ENCODE results near the gene KCMF1.

The KCMF1 gene

DNA sequence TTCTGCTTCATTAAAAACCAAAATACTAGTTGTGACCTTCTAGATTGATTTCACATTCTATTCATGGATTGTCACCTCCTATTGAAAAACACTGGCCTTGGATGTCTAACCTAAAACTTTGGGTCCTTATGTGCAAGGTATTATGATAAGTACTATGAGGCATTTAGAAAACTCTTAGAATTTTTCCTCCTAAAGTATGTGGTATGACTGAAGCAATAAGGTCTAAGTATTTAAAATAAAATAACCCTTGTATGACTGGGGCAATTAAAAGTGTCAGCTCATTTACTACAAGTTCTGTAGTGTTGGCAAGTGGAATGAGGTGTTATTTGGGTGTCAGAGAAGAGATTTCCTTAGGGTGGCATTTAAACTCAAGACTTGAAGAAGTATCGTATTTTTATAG is 15.1 kb downstream of the KCMF1 start:
- DNase-seq, result no peak

DNA sequence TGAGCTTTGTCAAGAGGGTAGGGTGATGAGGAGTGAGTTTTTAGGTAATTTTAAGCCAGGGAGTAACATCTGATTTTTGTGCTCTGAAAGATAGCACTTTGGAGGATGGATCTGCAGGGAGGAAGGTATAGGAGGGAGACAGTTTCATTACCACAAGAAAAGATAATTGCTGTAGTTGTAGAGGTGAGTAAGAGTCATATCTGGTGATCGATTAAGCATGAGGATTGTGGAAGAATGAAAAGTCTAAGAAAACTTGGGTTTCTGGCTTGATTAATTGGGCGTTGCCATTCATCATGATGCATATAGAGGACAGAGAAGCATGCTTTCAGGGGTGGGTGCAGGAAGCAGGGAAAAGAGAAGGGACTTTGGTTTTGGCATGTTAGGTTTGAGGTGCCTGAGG is 18.5 kb downstream of the KCMF1 start:
- no peak for DNase-seq

GRCh38 chr2:84989927-84990326 is 19.0 kb downstream of the KCMF1 start:
- DNase-seq, result no peak

DNA sequence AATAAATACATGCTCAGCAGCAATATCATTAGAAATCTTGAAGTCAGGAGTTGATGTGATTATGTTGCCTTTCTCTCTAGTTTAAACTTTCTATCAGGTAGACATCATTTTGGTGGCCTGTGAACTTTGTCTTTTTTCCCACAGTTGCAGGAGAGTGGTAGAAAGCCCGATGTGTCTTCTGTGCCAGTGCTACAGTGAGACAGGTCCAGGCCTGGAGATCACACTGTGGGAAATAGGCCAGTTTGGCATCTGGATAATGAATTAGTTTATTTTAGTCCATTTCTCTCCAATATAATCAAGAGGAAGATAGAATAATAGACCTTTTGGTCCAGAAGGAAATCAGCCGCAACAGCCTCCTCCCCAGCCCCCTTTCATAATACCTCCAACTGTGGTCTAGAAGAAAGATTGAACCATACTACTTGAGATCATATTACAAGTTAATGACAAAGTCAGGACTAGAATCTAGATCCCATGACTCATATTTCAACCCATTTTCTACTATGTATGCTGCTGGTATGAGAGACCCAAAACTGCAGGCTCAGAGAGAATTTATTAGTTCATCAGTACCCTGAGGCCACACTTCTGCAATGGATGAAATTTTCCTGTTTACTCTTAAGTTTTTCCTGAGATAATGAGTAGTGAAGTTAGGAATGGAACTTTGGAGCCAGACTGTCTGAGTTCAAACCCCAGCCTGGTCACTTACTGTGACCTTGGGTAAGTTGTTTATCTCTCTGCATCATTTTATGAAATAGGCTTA is 20.6 kb downstream of the KCMF1 start:
- DNase-seq, result no peak

- DNase-seq, result no peak
These were observed 24.9 kb downstream of the KCMF1 start for GRCh38 chr2:84995826-84996225.

DNA sequence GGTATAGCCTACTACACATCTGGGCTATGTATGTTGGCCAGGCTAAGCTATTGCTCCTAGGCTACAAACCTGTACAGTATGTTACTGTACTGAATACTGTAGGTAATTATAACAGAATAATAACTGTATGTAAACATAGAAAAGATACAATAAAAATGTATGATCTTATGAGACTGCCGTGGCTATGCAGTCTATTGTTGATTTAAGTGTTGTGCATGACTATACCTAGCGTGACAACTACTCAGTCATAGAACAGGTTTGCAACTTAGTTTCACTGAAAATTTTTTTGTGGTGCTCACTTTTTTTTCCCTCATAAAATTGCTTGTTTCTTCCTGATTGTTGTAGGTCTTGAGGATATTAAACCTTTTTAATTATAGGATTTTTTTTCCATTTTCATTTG is 25.9 kb downstream of the KCMF1 start:
- no peak for DNase-seq

DNA sequence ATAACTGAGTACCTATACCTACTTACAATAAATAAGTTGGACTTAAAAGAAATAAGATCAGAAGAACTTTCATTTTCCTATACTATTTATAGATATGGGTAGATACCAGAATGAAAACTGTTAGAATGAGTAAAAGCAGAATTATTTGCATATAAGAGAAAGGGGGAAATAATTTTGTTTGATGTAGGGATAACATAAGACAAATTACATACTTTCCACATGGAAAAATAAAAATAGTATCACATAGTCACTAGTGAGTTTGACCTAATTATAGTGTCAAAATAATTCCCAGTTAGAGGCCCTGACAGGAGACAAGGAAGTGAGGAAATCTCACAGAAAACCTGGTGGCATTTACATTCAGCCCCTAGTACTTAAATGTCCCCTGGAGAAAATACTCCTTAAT is 28.6 kb downstream of the KCMF1 start:
- no peak for DNase-seq

DNA sequence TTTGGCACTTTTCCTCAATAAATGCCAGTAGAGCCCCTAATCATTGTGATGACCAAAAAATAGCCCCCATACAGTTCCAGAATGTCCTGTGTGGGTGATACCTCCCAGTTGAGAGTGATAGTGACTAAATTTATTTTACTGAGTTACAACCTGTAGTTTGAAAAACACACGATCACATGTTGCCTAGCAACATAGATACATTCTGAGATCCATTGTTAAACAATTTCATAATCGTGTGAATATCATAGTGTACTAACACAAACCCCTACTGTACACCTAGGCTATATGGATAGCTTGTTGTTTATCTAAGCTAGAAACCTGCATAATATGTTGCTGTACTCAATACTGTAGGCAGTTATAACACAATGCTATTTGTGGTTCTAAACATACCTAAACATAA is 30.6 kb downstream of the KCMF1 start:
- no peak for DNase-seq

GRCh38 chr2:85002534-85002933 is 31.6 kb downstream of the KCMF1 start:
- DNase-seq, result no peak

DNA sequence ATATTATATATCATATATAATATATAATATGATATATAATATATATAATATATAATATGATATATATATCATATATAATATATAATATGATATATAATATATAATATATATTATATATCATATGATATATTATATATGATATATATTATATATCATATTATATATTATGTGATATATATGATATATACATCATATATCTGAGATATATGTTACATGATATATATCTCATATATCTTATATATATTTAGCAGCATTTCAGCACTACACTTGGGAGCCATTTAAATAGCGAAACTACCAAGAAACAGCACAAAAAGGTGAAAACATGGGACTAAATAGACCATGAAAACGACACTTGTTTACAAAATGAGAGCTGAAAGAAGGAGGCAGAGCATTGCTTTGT is 37.3 kb downstream of the KCMF1 start:
- no peak for DNase-seq

GRCh38 chr2:85009019-85009618 is 38.2 kb downstream of the KCMF1 start:
- no peak for DNase-seq

DNA sequence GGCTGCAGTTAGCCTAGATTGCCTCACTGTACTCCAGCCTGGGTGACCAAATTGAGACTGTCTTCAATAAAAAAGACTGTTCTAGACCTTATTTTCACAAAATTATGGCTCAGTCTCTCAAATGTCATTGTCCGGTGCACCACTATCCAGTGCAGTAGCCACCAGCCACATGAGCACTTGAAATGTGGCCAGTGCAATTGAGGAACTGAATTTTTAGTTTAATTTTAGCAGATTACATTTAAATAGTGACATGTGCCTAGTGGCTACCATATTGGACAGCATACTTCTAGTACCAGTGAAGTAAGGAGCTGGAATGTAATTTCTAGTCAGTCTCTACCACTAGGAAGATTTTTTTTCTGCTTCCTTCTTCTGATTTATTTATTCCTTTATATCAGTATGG is 39.4 kb downstream of the KCMF1 start:
- no peak for DNase-seq

GRCh38 chr2:85011098-85011497 is 40.1 kb downstream of the KCMF1 start:
- peak; percentile 41 for DNase-seq

DNA sequence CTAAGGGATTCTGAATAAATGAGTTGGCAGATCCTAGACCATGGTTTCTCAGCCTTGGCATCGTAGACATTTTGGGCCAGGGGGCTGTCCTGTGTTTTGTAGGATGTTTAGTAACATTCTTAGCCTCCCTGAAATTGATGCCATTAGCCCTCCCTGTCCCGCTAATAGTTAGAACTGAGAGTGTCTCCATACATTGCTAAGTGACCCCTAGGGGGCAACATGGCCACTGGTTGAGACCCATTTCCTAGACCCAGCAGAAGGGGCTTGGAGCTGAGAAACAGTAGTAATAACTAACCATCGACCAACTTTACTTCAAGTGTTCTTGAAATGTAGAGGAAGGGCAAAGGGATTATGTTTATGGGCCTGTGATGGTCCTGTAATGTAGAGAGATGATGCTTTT is 40.8 kb downstream of the KCMF1 start:
- DNase-seq, result no peak

DNA sequence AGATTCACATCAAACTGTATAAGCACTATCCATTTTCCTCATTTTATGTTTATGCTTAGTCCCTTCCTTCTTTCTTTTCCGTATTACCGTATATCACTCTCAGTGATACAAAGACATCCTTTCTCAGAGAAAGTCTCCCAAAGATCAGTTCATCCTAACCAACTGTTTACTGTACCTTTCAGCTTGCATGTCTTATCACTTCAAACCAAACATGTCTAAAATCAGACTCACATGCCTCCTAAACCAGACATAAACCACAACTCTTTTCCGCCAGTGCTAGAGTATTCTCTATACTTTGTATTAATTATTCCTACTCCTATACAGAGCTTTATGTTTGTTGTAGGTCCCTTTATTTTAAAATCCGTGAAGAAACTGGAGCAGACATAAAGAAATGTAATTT is 41.5 kb downstream of the KCMF1 start:
- DNase-seq, result no peak

DNA sequence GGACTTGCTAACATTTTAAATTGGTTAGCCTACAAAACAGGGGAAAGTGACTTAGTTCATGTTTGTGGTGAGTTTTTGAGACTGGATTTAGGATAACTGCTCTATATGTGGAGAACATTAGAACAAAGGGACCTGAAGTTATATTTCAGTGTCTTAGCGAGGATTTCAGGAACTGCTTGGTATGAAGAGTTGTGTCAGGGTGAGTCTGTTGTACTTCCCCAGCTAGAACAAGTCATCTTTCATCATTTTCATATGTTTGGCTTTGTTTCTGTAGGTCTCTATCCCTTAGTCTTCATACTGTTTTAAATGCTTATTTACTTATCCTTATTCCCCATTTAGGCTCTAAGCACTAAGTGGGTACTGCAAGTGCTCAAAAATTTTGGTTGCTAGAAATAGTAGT is 41.9 kb downstream of the KCMF1 start:
- DNase-seq, result no peak

- DNase-seq, result no peak
These were observed 44.8 kb downstream of the KCMF1 start for GRCh38 chr2:85015653-85016360.

- DNase-seq, result no peak
These were observed 45.5 kb downstream of the KCMF1 start for GRCh38 chr2:85016446-85016845.

- DNase-seq, result no peak
These were observed 46.6 kb downstream of the KCMF1 start for GRCh38 chr2:85017411-85018048.

- peak; percentile 47 for DNase-seq
These were observed 47.1 kb downstream of the KCMF1 start for GRCh38 chr2:85018049-85018447.

GRCh38 chr2:85019121-85019520 is 48.2 kb downstream of the KCMF1 start:
- no peak for DNase-seq

DNA sequence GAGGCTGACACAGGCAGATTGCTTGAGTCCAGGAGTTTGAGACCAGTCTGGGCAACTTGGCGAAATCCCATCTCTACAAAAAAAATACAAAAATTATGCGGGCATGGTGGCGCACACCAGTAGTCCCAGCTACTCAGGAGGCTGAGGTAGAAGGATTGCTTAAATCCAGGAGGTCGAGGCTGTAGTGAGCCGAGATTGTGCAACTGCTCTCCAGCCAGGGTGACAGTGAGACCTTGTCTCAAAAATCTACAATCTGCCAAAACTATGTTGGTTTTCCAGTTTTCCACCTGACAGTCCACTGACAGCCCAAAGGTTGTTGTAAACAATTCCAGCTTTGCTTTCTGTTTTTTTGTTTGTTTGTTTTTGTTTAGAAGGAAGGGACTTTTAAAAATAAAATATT is 51.3 kb downstream of the KCMF1 start:
- no peak for DNase-seq

DNA sequence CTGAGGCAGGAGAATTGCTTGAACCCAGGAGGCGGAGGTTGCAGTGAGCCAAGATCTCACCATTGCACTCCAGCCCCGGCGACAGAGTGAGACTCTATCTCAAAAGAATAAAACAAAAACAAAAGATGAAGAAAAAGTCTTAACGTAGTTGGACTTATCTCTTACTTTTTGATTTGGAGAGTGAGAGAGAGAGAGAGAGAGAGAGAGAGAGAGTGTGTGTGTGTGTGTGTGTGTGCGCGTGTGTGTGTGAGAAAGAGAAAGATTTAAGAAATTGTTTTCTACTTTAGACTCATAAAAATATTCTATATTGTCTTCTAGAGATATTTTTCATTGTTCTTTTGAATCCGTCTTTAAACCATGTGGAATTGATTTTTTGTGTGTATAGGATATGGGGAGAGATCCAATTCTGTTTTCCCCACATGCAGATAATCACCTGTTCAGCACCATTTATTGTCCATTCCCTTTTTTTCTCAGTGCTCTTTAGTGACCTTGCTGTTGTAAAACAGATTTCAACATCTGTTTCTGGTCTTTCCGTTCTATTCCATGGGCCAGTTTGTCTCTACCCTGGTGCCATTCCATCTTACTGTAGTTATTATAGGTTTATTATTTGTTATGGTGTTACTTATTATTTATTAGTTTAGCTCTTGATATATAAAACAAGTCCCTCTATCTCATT is 53.5 kb downstream of the KCMF1 start:
- no peak for DNase-seq
